GM18873 (cell line): Measurements from ENCODE around the gene RASL10A.

ENCODE experiments used
- ATAC-seq: cut with Tn5 transposase; IDR thresholded peaks from one replicate; pipeline ENCODE4 v1.9.1; 2021; ENCODE audit warnings: mild to moderate bottlenecking, moderate library complexity, moderate number of reproducible peaks; ENCODE audit not compliant: unreplicated experiment, low FRiP score

The RASL10A gene

GRCh38 chr22:29339381-29340235 is 24.1 kb upstream of the RASL10A start:
- no peak for ATAC-seq

DNA sequence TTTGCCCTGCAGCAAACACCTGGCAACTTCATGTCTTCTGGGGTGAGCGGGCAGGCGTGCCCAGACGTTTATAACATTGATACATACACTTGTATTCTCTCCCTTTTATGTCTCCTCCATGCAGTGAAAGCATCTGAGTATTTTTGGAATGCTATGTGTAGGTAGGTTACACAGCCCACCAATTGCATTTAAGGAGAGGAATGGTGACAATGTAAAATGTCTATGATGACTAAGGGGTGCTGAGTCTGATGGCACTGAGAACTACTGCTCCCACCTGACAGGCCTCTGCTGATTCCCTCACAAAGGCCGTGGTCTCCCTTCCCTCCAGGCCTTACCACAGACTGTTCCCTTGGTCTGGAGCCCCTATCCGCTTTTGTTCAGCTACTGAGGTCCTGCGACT is 22.9 kb upstream of the RASL10A start:
- ATAC-seq = no peak

DNA sequence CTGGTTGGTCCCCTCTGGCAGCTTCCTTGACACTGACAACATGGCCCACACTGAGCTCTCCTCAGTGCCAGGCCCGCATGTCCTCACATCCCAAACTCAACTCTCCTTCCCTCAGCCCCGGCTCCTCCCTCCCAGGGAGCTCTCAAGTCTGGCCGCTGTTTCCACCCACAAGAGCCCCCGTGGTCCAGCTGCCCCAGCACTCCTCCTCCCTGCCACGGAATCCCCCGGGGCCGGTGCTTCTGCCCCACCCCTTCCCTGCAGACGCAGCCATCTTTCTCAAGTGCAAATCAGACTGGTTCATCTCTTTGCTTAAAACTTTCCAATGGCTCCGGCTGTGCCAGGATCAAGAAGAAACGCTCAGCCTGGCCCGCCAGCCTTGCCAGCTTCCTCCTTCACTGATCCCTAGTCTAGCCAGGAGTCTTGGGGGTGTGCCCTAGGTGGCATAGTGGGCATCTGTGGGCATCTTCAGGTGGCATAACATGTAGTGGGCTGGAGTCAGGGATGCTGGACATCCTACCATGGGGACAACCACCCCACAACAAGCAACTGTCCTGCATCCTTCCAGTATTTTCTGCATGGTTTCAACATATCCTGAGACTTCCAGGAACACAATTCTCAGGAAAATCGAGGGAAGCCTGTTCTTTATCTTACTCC is 22.3 kb upstream of the RASL10A start:
- no peak for ATAC-seq

- ATAC-seq = no peak
Measured at GRCh38 chr22:29336751-29337490, 21.4 kb upstream of the RASL10A start.

- ATAC-seq = no peak
Measured at GRCh38 chr22:29335656-29336055, 20.2 kb upstream of the RASL10A start.

- no peak for ATAC-seq
Measured at GRCh38 chr22:29334696-29335344, 19.3 kb upstream of the RASL10A start.

- no peak for ATAC-seq
Measured at GRCh38 chr22:29334148-29334547, 18.7 kb upstream of the RASL10A start.

- no peak for ATAC-seq
Measured at GRCh38 chr22:29332886-29333496, 17.5 kb upstream of the RASL10A start.

GRCh38 chr22:29331658-29332300 is 16.3 kb upstream of the RASL10A start:
- ATAC-seq = no peak

GRCh38 chr22:29331213-29331612 is 15.7 kb upstream of the RASL10A start:
- no peak for ATAC-seq

- no peak for ATAC-seq
Measured at GRCh38 chr22:29330753-29331152, 15.3 kb upstream of the RASL10A start.

- ATAC-seq = no peak
Measured at GRCh38 chr22:29330291-29330690, 14.8 kb upstream of the RASL10A start.

GRCh38 chr22:29329581-29329980 is 14.1 kb upstream of the RASL10A start:
- no peak for ATAC-seq

DNA sequence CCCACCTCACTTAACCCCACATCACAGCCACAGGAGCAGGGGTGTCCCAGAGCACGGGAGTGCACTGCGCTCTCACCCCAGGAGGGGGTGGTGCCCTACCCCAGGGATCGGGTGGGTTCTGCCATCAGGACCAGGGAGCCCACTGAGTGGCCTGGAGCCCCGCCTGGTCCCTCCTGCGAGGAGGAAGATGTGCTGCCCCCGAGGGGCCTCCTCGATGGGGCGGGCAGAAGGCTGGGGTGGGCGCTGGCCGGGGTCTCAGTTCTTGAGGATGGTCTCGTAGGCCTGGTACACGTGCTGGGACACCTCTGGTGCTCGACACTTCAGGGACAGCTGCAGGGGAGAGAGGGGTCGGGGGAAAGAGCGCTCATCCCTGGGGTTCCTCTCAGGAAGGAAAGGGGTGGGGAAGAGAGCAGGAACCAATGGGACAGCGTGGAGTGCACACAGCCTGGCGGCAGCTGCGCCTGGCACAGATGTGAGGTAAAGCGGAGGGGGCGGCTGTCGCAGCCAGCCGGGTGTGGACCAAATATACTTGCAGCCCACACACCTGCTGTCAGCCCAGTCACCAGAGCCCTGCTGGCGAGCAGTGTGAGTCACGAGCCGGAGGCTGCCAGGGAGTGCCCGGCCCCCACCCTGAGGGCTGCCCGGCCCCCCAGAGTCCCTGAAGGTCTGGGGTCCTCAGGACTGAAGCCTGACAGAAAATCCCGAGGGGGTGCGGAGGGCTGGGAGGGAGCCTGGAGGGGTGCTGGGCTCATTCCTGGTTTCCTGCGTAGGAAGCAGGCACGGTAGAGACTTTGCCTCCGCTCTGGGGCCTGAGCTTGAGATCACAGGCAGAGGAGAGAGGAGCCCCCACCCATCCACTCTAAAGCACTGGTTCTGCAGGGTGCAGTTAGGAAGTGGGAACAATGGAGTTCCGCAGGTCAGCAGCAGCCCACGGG is 13.3 kb upstream of the RASL10A start:
- ATAC-seq = no peak

DNA sequence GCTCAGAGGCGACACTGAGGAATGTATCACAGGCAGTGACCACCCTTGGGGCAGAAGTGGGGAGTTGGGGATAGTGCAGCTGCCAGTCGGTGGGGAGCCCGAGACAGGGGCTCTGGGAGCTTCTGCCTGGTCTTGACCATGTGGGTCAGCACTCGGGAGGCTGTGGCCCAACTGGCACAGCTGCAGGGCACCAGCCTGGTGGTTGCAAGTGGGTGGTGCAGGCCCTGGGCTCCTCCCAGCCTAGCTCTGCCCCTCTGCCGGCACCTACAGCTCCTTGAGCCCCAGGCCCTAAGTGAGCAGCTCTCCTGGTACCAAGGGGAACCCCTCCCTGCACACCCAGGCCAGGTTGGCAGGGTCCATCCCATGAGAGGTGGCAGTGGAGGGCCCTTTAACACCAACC is 12.6 kb upstream of the RASL10A start:
- no peak for ATAC-seq

GRCh38 chr22:29327089-29327764 is 11.7 kb upstream of the RASL10A start:
- ATAC-seq = no peak

DNA sequence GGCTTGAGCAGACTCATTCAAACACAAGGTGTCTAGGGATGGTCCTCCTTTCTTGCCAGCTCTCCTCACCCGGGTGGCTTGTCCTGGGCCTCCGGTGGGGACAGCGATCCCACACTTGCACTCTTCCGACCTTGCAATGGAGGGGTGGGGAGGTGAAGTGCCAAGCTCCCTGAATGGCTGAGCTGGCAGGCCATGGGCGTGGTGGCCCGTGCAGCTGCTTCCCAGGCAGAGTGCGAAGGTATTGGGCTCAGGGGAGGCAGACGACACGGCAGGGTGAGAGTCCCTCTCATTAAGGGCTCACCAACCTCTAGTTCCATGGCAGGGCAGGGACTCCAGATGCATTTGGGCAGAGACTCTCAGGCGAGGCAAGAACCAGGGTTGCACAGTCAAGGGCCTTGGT is 11.0 kb upstream of the RASL10A start:
- ATAC-seq = no peak

DNA sequence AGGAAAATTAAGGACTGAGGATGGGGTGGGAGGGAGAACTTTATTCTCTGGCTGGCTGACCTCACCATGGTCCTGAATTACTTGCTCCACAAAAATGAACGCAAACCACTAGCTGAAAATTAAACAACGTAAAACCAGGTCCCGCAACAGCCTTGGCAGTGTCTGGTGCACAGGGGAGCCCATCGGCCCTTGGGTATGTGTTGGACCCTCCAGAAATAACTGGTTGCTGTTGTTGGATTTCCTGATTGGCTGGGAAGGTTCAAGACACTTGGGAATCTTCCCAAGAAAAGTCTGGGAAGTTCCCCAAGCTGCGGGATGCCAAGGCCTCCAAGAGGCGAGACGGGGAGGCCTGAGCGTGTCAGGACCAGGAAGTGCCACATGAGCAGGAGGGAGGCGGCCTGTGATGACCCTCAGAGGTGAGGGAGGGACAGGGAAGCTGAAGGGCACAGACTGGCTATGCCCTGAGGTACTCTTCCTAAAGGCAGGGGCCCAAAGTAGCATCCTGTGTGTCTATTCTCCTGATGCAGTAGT is 10.4 kb upstream of the RASL10A start:
- ATAC-seq = no peak
